Glutamatergic neuron (in vitro differentiated cells): ENCODE measurements around the gene RASA3. TPM values are rescaled to one million over a fixed set of nuclear protein-coding genes. Genes with fewer than 3 reads are reported as not detected.

Experiments
- DNase-seq: peaks from one replicate; pipeline ENCODE4 v3.0.0; 2022
- H3K27ac Mint-ChIP-seq: one replicate; pipeline ENCODE4 v1.8.0; 2020; ENCODE audit warnings: mild to moderate bottlenecking, mixed read lengths, inconsistent platforms; ENCODE audit not compliant: unreplicated experiment
- H3K27me3 Mint-ChIP-seq: one replicate; pipeline ENCODE4 v1.8.0; 2020; ENCODE audit warnings: mild to moderate bottlenecking, moderate library complexity, mixed read lengths, inconsistent platforms; ENCODE audit not compliant: unreplicated experiment
- H3K36me3 Mint-ChIP-seq: one replicate; pipeline ENCODE4 v1.8.0; 2020; ENCODE audit warnings: mild to moderate bottlenecking, mixed read lengths, inconsistent platforms; ENCODE audit not compliant: unreplicated experiment
- H3K4me1 Mint-ChIP-seq: one replicate; pipeline ENCODE4 v1.8.0; 2020; ENCODE audit warnings: mild to moderate bottlenecking, low read depth, mixed read lengths, inconsistent platforms; ENCODE audit not compliant: unreplicated experiment
- H3K4me3 Mint-ChIP-seq: one replicate; pipeline ENCODE4 v1.8.0; 2020; ENCODE audit warnings: mild to moderate bottlenecking, mixed read lengths, inconsistent platforms; ENCODE audit not compliant: unreplicated experiment
- H3K9me3 Mint-ChIP-seq: one replicate; pipeline ENCODE4 v1.8.0; 2020; ENCODE audit warnings: mild to moderate bottlenecking, moderate library complexity, mixed read lengths, inconsistent platforms; ENCODE audit not compliant: unreplicated experiment
- total RNA-seq: library from RNA; stranded (reverse); fragmentation: NEBNext Ultra II Directional; extraction: Animal tissue kit (Norgen Biotek cat#: 25700); gene quantifications from one replicate; pipeline ENCODE4 v1.2.1, GENCODE V29; 2021; ENCODE audit not compliant: unreplicated experiment
- TF ChIP-seq, protein P1 (sequence below): fragments of 200-600 bp; sonication (generic); IDR thresholded peaks from one replicate; pipeline ENCODE4 v1.5.0; 2021; ENCODE audit not compliant: partially characterized antibody, unreplicated experiment

The RASA3 gene
- total RNA-seq, 1 donor from 2014 or later: 15.2 TPM

DNA sequence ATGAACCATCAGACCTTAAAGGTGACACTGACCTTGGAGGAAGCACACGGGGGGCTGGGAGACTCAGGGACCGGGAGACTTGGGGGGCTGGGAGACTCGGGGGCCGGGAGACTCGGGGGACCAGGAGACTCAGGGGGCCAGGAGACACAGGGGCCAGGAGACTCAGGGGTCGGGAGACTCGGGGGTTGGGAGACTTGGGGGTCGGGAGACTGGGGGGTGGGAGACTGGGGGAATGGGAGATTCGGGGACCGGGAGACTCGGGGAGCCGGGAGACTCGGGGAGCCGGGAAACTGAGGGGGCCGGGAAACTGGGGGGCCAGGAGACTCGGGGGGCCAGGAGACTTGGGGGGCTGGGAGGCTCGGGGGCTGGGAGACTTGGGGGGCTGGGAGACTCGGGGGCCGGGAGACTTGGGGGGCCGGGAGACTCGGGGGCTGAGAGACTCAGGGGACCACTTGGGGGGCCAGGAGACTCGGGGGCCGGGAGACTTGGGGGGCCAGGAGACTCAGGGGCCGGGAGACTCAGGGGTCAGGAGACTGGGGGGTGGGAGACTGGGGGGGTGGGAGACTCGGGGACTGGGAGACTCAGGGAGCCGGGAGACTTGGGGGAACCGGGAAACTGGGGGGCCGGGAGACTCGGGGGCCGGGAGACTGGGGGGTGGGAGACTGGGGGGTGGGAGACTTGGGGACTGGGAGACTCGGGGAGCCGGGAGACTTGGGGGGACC lies 62.9 kb downstream of the RASA3 start:
- TF ChIP-seq, protein P1, sequence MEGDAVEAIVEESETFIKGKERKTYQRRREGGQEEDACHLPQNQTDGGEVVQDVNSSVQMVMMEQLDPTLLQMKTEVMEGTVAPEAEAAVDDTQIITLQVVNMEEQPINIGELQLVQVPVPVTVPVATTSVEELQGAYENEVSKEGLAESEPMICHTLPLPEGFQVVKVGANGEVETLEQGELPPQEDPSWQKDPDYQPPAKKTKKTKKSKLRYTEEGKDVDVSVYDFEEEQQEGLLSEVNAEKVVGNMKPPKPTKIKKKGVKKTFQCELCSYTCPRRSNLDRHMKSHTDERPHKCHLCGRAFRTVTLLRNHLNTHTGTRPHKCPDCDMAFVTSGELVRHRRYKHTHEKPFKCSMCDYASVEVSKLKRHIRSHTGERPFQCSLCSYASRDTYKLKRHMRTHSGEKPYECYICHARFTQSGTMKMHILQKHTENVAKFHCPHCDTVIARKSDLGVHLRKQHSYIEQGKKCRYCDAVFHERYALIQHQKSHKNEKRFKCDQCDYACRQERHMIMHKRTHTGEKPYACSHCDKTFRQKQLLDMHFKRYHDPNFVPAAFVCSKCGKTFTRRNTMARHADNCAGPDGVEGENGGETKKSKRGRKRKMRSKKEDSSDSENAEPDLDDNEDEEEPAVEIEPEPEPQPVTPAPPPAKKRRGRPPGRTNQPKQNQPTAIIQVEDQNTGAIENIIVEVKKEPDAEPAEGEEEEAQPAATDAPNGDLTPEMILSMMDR: no peak
- Mint-ChIP-seq H3K4me3 (no peak overlapping the region), H3K27ac (no peak overlapping the region), H3K4me1 (peaks cover 18% of the 10 kb centered on the region), H3K27me3 (peaks cover 19% of the 10 kb centered on the region), H3K36me3 (no peaks in the 10 kb centered on the region), H3K9me3 (peaks cover 17% of the 10 kb centered on the region)
- no peak for DNase-seq

- Mint-ChIP-seq H3K36me3 (no peaks in the 10 kb centered on the region), H3K27ac (no peak overlapping the region), H3K9me3 (peaks cover 17% of the 10 kb centered on the region), H3K4me1 (peaks cover 21% of the 10 kb centered on the region), H3K27me3 (peaks cover 18% of the 10 kb centered on the region), H3K4me3 (no peak overlapping the region)
- DNase-seq: no peak
- TF ChIP-seq, protein P1: no peak
Observed at GRCh38 chr13:114068656-114069318, 63.6 kb downstream of the RASA3 start.

DNA sequence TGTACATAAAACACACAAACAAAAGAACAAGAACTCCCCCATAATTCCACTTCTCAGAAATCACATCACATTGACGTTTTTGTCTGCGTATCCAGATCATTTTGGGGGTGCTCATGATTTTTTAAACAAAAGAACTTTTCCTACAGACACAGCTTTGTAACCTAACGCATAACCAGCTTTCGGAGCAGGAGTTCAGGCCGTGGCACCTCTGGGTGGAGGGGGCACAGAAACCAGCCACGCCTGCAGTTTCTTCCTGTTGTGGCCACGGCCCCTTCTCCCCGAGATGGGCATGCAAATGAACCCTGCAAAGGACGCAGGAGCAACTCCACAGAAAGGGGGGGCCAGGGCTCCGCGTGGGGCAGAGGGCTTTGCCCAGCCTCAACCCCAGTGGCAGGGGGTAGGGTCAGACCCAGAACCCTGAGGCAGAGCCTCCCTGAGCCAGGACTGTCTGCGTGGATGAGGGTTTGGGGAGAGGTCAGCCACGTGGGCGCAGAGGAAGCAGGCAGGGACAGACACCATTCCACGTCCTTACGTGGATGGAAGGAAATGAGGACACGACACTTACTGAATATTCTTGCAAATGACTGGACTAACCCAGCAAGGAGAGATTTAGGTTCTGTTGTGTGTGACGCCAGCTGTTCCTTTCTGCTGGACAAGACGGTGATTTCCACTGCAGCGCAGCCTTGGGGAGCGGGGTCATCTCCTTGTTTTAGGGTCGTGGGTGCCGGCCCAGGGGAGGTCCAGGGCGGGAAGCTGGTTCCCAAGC lies 64.4 kb downstream of the RASA3 start:
- H3K4me1 Mint-ChIP-seq: peaks cover 26% of the 10 kb centered on the region
- no peak overlapping the region for H3K4me3 Mint-ChIP-seq

GRCh38 chr13:114067381-114067885 lies 65.0 kb downstream of the RASA3 start:
- Mint-ChIP-seq H3K4me3 (no peak overlapping the region), H3K27ac (peak overlapping the region; percentile 46), H3K9me3 (peaks cover 12% of the 10 kb centered on the region), H3K27me3 (peaks cover 15% of the 10 kb centered on the region), H3K4me1 (peaks cover 24% of the 10 kb centered on the region), H3K36me3 (no peaks in the 10 kb centered on the region)
- no peak for DNase-seq
- TF ChIP-seq, protein P1: no peak

More for the DNA sequence above, 64.4 kb downstream of the RASA3 start:
- DNase-seq: no peak
- peaks cover 16% of the 10 kb centered on the region for H3K27me3 Mint-ChIP-seq
- H3K9me3 Mint-ChIP-seq: peaks cover 16% of the 10 kb centered on the region
- peak overlapping the region; percentile 46 for H3K27ac Mint-ChIP-seq
- TF ChIP-seq, protein P1: no peak
- H3K36me3 Mint-ChIP-seq: no peaks in the 10 kb centered on the region
